Fibroblast of villous mesenchyme (primary cell): ENCODE measurements around the gene HADHA. TPM values are rescaled to one million over a fixed set of nuclear protein-coding genes. Genes with fewer than 3 reads are reported as not detected.

ENCODE experiments used
- DNase-seq: peaks from one replicate; pipeline ENCODE4 v3.0.0-alpha.2; 2010; ENCODE audit warnings: low read depth
- H3K4me3 ChIP-seq: 2 replicates; pipeline ENCODE4 v1.5.1; 2011; ENCODE audit warnings: low read depth, mild to moderate bottlenecking, low read length
- total RNA-seq: library from RNA; depleted of rRNA; stranded (reverse); fragments of >200 nt; gene quantifications from 2 replicates; pipeline ENCODE4 v1.2.3, GENCODE V29; 2012
- TF ChIP-seq, protein P1 (sequence below): IDR thresholded peaks from 2 replicates; pipeline ENCODE4 v1.5.1; 2012; ENCODE audit warnings: low read depth, mild to moderate bottlenecking, low read length; ENCODE audit not compliant: insufficient read depth

The HADHA gene
- total RNA-seq, 1 donor, result 122 TPM

DNA sequence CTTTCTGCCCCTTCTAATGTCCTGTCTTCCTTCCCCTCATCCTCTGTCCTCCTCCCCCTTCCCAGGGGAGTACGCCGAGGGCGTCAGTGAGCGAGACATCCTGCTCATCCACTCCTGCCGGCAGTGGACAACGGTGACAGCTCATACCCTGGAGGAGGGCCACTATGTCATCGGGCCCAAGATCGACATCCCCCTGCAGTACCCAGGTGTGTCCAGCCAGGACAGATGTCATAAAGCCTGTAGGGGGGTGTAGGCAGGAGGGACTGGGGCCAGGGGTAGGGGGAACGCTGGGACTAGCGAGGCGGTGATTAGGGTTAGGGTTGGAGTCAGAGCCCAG lies 68.2 kb downstream of the HADHA start:
- no peak for DNase-seq
- TF ChIP-seq, protein P1, sequence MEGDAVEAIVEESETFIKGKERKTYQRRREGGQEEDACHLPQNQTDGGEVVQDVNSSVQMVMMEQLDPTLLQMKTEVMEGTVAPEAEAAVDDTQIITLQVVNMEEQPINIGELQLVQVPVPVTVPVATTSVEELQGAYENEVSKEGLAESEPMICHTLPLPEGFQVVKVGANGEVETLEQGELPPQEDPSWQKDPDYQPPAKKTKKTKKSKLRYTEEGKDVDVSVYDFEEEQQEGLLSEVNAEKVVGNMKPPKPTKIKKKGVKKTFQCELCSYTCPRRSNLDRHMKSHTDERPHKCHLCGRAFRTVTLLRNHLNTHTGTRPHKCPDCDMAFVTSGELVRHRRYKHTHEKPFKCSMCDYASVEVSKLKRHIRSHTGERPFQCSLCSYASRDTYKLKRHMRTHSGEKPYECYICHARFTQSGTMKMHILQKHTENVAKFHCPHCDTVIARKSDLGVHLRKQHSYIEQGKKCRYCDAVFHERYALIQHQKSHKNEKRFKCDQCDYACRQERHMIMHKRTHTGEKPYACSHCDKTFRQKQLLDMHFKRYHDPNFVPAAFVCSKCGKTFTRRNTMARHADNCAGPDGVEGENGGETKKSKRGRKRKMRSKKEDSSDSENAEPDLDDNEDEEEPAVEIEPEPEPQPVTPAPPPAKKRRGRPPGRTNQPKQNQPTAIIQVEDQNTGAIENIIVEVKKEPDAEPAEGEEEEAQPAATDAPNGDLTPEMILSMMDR, result no peak
- H3K4me3 ChIP-seq, result no peak overlapping the region

DNA sequence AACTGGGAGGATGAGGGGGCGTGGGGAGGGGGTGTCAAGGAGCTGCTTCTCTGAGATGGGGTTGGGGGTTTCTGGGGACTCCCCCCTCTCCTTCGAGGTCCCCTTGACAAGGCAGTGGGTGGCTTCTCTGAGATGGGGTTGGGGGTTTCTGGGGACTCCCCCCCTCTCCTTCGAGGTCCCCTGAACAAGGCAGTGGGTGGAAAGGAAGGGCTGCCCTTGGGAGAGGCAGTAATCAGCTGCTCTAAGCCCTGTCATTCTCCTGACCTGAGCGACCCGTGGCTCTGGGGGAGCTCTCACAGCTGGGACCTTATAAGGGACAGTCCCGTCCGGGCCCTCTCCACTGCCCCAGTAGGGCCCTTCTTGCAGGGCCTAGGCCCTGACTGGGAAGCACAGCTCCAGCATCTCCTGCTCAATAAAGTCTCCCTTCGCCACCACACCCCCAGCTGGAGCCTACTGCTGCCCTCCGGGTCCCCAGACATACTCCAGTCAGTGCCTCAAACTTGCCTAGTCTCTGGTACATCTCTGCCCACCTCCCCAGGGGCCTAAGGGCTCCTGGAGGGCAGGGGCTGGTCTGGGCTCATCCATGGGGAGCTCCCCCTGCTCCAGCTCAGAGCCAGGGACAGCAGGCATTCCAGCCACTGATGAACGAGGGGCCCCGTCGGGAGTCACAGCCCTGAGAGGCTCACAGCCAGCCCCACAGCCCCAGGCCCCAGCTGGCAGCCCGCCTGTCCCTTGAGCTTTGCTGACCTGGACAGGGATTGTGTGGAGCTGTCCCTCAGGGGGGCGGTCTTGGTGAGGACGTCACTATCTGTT lies 68.8 kb downstream of the HADHA start:
- no peak for DNase-seq
- TF ChIP-seq, protein P1, result no peak
- H3K4me3 ChIP-seq, result no peak overlapping the region

DNA sequence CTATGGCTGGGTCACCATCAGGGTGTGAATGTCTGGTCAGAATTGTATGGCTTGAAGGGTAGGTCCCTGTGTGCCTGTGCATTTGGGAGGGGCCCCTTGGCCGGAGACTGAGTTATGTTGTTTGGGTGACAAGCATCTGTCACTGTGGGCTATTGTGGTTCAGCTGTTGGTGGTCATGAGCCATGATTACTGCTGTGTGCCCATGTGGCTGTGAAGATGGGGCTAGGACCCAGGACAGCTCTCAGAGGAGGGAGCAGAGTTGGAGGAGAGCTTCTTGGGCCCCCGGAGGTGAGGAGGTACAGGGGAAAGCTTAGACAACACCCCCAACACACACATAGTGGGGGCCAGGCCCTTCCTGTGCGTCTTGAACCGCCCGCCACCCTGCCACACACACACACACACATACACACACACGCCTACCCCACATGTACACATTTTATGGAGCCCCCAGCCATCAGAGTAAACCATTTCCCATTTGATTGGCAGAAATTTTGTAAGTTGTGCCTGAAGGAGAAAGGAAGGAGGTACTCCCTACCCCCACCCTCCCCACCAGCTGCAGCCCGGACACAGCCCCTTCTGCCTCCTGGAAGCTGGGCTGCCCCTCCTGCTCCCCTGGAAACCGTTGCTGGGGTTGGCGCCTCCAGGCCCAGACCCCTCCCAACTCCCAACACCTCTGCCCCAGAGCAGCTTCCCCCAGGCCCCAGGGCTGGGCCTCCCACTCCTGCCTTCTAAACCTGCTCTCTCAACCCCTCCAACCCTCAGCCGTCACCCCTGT lies 69.6 kb downstream of the HADHA start:
- H3K4me3 ChIP-seq, result no peak overlapping the region
- TF ChIP-seq, protein P1, result no peak
- no peak for DNase-seq

DNA sequence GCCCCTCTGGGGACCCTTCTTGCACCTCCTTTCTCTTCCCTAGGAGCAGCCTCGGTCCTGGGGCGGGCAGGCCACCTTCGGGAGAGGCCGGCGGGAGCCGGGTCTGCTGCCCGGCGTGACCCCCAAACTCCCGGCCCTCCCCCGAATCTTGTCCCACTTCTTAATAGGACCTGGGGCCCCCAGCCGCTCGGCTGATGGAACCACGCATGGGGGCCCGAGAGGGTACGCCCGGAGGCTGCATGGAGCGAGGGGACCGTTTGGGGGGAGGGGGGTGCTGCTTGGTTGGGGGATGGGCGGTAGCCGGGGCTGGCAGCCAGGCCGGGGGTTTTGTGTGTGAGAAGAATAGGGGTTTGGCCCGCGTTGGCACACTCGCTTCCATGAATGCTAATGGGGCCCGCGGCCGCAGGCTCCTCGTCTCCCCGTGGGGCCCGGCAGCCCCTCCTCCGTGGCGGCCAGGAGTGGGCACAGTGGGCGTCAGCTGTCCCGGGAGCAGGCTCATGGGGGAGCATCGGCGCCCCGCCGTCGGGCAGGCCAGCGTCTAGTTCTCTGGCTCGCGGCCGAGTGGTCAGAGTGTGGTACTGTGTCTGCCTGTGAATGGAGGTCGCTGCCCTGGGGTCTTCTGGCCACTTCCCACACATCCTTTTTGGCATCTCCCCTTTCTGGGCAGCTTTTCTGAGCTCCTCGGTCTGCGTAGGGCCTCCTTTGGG lies 70.5 kb downstream of the HADHA start:
- TF ChIP-seq, protein P1, result no peak
- no peak overlapping the region for H3K4me3 ChIP-seq
- no peak for DNase-seq

DNA sequence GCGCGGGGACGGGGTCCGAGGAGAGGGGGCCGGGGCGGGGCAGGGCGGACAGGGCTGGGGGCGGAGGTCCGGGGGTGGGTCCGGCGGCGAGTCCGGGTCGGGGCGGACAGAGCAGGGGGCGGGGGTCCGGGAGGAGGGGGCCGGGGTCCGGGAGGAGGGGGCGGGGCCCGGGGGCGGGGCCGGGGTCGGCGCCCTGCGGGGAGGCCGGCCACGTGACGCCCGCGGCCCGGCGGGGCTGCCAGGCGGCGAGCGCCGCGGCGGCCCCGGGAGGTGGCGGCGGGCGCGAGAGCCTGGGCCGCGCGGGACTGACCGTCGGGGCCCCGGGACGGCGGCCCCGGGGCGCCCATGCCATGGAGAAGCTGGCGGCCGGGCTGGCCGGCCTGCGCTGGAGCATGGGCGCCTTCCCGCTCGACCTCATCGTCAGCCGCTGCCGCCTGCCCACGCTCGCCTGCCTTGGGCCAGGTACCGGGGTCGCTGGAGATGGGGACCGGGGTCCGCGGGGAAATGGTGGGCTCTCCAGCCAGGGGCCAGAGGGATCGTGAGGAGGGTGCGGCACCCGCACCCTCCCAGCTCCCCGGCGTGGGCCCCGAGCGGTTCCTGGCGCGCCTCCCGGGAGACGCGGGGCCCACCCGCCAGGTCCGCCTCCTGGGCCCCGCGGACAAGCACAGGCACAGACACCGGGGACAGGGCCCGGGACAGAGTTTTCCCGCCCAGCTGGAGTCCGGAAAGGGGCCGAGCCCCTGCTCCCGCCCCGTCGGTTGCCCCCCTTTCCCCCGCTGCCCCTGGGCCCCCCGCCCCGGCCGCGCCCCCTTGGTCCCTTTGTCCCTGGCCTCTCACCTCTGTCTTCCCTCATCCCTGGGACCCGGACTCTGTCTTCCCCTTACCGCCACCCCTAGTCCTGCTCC lies 71.3 kb downstream of the HADHA start, which contains the start of gene GAREM2:
GAREM2 (plus strand) TSS at position 218 of the 905 bp plus-strand sequence; CDS start at position 351, 133 bp downstream.
- peak within 1 kb of the TSS; percentile 51 for H3K4me3 ChIP-seq
- TF ChIP-seq, protein P1, result no peak
- no peak for DNase-seq
